Neural cell (in vitro differentiated cells): ENCODE results near the gene SMOC1. TPM values are rescaled to one million over a fixed set of nuclear protein-coding genes. Genes with fewer than 3 reads are reported as not detected.

ENCODE experiments used
- H2AFZ ChIP-seq: fragments of 200-600, 300-800 bp; sonication (generic), shearing (Covaris generic); 2 replicates; pipeline ENCODE4 v1.6.0; 2014; ENCODE audit warnings: low read depth, mild to moderate bottlenecking, antibody characterized with exemption, low read length, moderate library complexity
- H3F3A ChIP-seq: fragments of 200-600 bp; shearing (Covaris generic); 2 replicates; pipeline ENCODE4 v1.6.1; 2016; ENCODE audit warnings: mild to moderate bottlenecking, moderate library complexity, mixed read lengths, antibody characterized with exemption, low read length; ENCODE audit not compliant: insufficient read depth, poor library complexity, severe bottlenecking
- H3K27ac ChIP-seq: fragments of 200-600, 300-800 bp; sonication (generic), shearing (Covaris generic); 2 replicates; pipeline ENCODE4 v1.5.1; 2014; ENCODE audit warnings: mild to moderate bottlenecking, low read length, moderate library complexity
- H3K27me3 ChIP-seq: fragments of 300-800, 200-600 bp; sonication (generic), shearing (Covaris generic); 2 replicates; pipeline ENCODE4 v1.6.0; 2014; ENCODE audit warnings: mild to moderate bottlenecking, low read depth, low read length, moderate library complexity; ENCODE audit not compliant: insufficient read depth
- H3K36me3 ChIP-seq: fragments of 300-800, 200-600 bp; sonication (generic), shearing (Covaris generic); 2 replicates; pipeline ENCODE4 v1.5.1; 2014; ENCODE audit warnings: mild to moderate bottlenecking, antibody characterized with exemption, low read length, moderate library complexity; ENCODE audit not compliant: insufficient read depth
- H3K4me2 ChIP-seq: fragments of 300-800, 200-600 bp; sonication (generic), shearing (Covaris generic); 2 replicates; pipeline ENCODE4 v1.6.0; 2014; ENCODE audit warnings: mild to moderate bottlenecking, low read length
- H3K4me3 ChIP-seq: fragments of 300-800, 200-600 bp; sonication (generic), shearing (Covaris generic); 2 replicates; pipeline ENCODE4 v1.5.1; 2014; ENCODE audit warnings: mild to moderate bottlenecking, low read length, moderate library complexity
- H3K79me2 ChIP-seq: fragments of 200-600 bp; shearing (Covaris generic); replicated peaks from 2 replicates; pipeline ENCODE4 v1.6.0; 2014; ENCODE audit warnings: mild to moderate bottlenecking, low read length, moderate library complexity; ENCODE audit not compliant: insufficient read depth
- H3K9ac ChIP-seq: fragments of 300-800, 200-600 bp; sonication (generic), shearing (Covaris generic); 2 replicates; pipeline ENCODE4 v1.6.1; 2016; ENCODE audit warnings: mild to moderate bottlenecking, low read length, mixed read lengths
- H3K9me2 ChIP-seq: fragments of 200-600 bp; shearing (Covaris generic); 2 replicates; pipeline ENCODE4 v1.6.1; 2016; ENCODE audit warnings: mild to moderate bottlenecking, low read length, mixed read lengths; ENCODE audit not compliant: insufficient read depth
- H3K9me3 ChIP-seq: fragments of 200-600, 300-800 bp; sonication (generic), shearing (Covaris generic); 2 replicates; pipeline ENCODE4 v1.6.1; 2016; ENCODE audit warnings: mild to moderate bottlenecking, mixed run types, low read length, moderate library complexity, mixed read lengths
- H4K20me1 ChIP-seq: fragments of 200-600 bp; shearing (Covaris generic); 2 replicates; pipeline ENCODE4 v1.6.1; 2016; ENCODE audit warnings: mild to moderate bottlenecking, mixed run types; ENCODE audit not compliant: insufficient read depth
- CTCF ChIP-seq: fragments of 450-650 bp; IDR thresholded peaks from 2 replicates; pipeline ENCODE4 v1.5.1; 2014; ENCODE audit warnings: antibody characterized with exemption, mild to moderate bottlenecking, moderate library complexity; ENCODE audit not compliant: poor library complexity, severe bottlenecking
- EP300 ChIP-seq: fragments of 450-650 bp; conservative IDR thresholded peaks from 2 replicates; pipeline ENCODE4 v1.6.1; 2014; ENCODE audit warnings: antibody characterized with exemption, mild to moderate bottlenecking, moderate library complexity; ENCODE audit not compliant: poor library complexity, severe bottlenecking
- EZH2 ChIP-seq: fragments of 200-600, 300-800 bp; shearing (Covaris generic), sonication (generic); IDR thresholded peaks from 2 replicates; pipeline ENCODE4 v1.6.1; 2014; ENCODE audit warnings: antibody characterized with exemption, low read length, borderline replicate concordance, mild to moderate bottlenecking; ENCODE audit not compliant: insufficient read depth, poor library complexity, severe bottlenecking
- MXI1 ChIP-seq: fragments of 450-650 bp; conservative IDR thresholded peaks from 2 replicates; pipeline ENCODE4 v1.6.1; 2014; ENCODE audit warnings: antibody characterized with exemption, mild to moderate bottlenecking; ENCODE audit not compliant: poor library complexity, severe bottlenecking
- POLR2AphosphoS5 ChIP-seq: IDR thresholded peaks from 2 replicates; pipeline ENCODE4 v1.6.1; 2012
- RAD21 ChIP-seq: fragments of 450-650 bp; conservative IDR thresholded peaks from 2 replicates; pipeline ENCODE4 v1.6.1; 2014; ENCODE audit warnings: antibody characterized with exemption, mild to moderate bottlenecking, moderate library complexity
- REST ChIP-seq: IDR thresholded peaks from 2 replicates; pipeline ENCODE4 v1.6.1; 2012; ENCODE audit warnings: borderline replicate concordance
- SMC3 ChIP-seq: fragments of 450-650 bp; conservative IDR thresholded peaks from 2 replicates; pipeline ENCODE4 v1.6.1; 2014; ENCODE audit warnings: antibody characterized with exemption, mild to moderate bottlenecking, moderate library complexity; ENCODE audit not compliant: poor library complexity
- TAF1 ChIP-seq: IDR thresholded peaks from 2 replicates; pipeline ENCODE4 v1.6.1; 2012; ENCODE audit warnings: low read depth
- polyA plus RNA-seq: library from polyadenylated mRNA; depleted of rRNA; stranded (reverse); fragments of >200 nt; gene quantifications from 2 replicates; pipeline ENCODE4 v1.2.3, GENCODE V29; 2014

Gene SMOC1
- polyA plus RNA-seq, 1 donor from 2014 or later = 8.7 TPM

- H3K36me3 ChIP-seq = no peaks in the 10 kb centered on the region
- H3K27me3 ChIP-seq = no peaks in the 10 kb centered on the region
- H2AFZ ChIP-seq = no peak overlapping the region
- no peak overlapping the region for H3K4me2 ChIP-seq
- no peak overlapping the region for H3K4me3 ChIP-seq
- no peak for TF ChIP-seq POLR2AphosphoS5
- no peak for TF ChIP-seq EZH2
- TF ChIP-seq EP300 = no peak
- no peak for TF ChIP-seq TAF1
- no peak for TF ChIP-seq RAD21
- TF ChIP-seq SMC3 = no peak
- no peak for TF ChIP-seq CTCF
- no peak for TF ChIP-seq REST
- no peak for TF ChIP-seq MXI1
- no peaks in the 10 kb centered on the region for H3K79me2 ChIP-seq
- no peaks in the 10 kb centered on the region for H3K9me3 ChIP-seq
- no peaks in the 10 kb centered on the region for H3K9me2 ChIP-seq
- no peak overlapping the region for H3K27ac ChIP-seq
- H4K20me1 ChIP-seq = no peaks in the 10 kb centered on the region
- no peaks in the 10 kb centered on the region for H3F3A ChIP-seq
- H3K9ac ChIP-seq = no peak overlapping the region
These were observed 103.1 kb downstream of the SMOC1 start for GRCh38 chr14:69982220-69982839.

- Histone ChIP-seq H2AFZ (no peak overlapping the region), H3K9me2 (no peaks in the 10 kb centered on the region), H3K4me3 (no peak overlapping the region), H4K20me1 (no peaks in the 10 kb centered on the region), H3K79me2 (no peaks in the 10 kb centered on the region), H3K9me3 (no peaks in the 10 kb centered on the region), H3K27ac (no peak overlapping the region), H3K27me3 (no peaks in the 10 kb centered on the region), H3K4me2 (no peak overlapping the region), H3K9ac (no peak overlapping the region), H3F3A (no peaks in the 10 kb centered on the region), H3K36me3 (no peaks in the 10 kb centered on the region)
- TF ChIP-seq EZH2 (no peak), MXI1 (no peak), CTCF (no peak), TAF1 (no peak), POLR2AphosphoS5 (no peak), REST (no peak), RAD21 (no peak), SMC3 (no peak), EP300 (no peak)
These were observed 103.7 kb downstream of the SMOC1 start for GRCh38 chr14:69982886-69983285.
